ENCODE data around the gene RAB36.
"Not testable (repeated sequence)": the region's sequence is repeated elsewhere in the genome, so short reads cannot be mapped to it uniquely, and the experiment has no call there.

Gene RAB36

DNA sequence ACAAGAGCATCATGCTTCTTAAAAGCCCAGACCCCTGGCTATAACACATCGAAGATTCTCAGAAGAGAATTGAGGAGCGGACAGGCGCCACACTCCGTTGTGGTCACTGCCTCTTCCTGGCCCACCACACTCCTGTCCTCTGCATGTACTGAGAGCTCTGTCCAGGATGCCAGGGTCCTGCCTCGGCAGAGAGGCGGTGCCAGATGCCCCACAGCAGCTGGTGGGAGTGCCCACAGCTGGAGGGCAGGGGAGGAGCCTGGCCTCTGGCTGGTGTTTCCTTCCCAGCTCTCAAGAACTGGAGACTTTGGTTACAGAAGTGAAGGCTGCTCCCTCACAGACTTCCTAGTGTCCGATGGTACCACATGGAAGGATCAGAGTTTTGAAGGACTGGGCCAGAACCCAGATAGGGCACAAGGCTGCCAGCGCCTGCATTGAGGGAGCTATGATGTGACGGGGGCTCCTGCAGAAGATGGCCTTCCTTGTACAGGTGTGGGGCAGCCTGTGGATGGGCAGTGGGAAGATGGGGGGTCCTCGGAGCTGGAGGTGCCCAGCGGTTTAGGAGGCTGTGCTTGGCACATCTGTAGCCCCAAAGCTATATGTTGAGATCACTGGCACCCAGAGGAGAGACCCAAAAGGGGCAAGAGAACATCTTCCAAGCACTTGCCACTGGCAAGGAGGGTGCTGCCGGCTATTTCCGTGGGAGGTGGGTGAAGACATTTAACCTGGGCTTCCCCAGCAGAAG lies 22.9 kb upstream of the RAB36 start:
- DNase-seq, result no peak

GRCh38 chr22:23122992-23123803 lies 22.1 kb upstream of the RAB36 start:
- DNase-seq, result no peak

DNA sequence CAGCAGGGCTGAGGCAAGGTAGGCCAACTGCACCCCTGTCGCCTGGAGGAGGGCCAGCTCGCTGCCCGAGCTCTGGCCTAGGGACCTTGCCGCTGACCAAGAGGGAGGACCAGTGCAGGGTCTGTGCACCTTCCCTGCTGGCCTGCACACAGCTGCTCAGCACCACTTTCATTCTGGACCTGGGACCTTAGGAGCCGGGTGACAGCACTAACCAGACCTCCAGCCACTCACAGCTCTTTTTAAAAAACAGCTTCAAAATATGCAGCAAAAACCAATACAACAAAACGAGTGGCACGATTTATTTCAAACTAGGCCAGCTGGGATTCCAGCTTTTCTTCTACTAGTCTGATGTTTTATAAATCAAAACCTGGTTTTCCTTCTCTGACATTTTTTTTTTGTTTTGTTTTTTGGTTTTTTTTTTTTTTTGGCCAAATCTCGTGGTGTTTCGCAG lies 21.4 kb upstream of the RAB36 start:
- no peak for DNase-seq

DNA sequence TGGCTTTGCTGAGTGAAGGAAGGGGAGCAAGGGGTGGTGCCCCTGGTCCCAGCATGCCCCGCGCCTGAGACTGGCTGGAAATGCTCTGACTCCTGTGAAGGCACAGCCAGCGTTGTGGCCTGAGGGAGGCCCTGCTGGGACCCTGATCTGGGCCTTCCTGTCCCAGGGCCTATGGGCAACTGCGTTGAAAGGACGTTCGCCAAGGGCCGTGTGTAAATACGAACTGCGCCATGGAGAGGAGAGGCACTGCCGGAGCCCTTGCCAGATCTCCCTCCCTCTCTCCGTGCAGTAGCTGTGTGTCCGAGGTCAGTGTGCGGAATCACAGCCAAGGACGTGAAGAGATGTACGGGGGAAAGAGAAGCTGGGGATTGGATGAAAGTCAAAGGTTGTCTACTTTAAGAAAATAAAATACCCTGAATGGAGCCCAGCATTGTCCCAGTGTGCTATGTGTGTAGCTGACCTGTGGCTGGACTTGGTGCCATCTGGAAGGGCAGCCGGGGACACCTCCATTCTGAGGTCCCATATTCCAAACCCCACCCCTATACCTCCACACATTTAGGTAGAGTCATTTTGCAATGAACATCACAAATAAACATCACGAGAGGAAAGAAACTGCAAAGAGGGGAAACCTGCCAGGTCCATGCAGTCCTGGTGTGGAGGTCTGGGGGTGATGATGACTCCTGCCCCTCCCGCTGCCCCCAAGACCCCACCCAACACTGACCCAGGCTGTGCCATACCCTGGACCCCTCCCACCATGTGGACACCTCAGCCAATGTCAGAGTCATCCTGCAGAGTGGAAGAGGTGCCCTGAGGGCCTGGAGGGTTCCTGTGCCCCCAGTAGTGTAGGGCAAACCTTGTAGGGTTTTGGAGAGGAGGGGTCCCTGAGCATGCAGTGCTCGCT lies 20.4 kb upstream of the RAB36 start:
- DNase-seq, result no peak

DNA sequence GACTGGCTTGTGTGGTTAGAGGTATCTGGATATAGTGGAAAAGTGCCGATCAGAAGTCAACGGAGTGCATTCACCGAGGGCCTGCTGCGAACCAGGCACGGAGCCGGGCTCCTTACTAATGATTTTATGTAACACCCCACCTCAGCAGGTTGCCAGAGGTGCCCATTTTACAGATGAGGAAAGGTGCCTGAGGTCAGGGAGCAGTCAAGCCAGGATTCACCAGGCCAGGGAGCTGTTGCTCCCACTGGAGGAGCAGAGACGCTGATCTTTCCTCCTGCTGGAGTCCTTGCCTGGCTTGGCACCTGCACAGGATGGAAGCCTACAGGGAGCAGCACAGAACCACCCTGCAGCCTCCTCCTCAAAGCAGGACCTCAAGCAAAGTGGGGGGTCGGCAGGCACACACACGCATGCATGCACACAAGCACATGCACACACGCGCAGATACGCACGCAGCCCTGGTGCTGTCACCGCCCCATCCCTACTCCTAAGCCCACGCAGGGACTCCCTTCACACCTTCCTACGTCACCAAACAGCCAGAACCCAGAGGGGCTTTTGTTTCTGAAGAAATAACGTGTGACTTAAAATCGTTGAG lies 19.7 kb upstream of the RAB36 start:
- DNase-seq, result no peak

DNA sequence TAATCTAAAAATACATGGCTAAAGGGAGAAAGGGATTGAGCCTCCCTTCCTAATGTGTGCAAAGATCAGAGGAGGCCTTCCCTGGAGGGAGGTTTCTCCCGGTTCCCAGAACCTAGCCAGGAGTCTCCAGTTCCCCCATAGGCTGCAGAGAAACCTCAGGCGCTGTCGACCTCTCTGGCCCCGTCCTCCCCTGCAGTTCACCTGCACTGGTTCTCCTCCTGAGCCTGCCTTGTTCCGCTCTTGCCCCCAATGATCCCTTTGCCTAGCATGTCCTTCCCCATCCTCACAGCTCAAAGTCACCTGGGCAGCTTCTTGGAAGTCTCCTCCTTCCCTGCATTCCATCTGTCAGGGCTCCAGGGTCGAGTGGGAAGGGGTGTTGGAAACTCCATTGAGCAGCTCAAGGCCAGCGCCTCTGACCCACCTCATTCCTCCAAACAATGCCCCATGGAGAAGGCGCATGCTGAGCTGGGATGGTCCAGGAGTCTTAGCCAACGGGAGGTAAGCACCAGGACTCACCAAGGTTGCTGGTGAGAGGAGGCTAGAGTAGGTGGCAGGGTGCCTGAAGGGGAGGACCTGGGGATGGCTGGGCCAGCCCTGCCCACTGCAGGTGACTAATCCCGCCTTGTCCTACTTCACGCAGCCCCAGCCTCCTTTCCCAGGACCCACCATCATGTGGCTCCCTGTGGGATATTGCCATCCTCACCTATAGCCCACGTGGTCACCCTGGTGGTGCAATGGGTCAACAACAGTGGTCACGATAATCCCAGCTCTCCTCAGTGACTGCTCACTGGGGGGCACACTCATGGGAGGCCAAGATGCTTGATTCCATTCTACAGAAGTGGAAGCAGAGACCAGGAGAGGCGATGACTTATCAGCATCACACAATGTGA lies 18.9 kb upstream of the RAB36 start:
- DNase-seq, result no peak

DNA sequence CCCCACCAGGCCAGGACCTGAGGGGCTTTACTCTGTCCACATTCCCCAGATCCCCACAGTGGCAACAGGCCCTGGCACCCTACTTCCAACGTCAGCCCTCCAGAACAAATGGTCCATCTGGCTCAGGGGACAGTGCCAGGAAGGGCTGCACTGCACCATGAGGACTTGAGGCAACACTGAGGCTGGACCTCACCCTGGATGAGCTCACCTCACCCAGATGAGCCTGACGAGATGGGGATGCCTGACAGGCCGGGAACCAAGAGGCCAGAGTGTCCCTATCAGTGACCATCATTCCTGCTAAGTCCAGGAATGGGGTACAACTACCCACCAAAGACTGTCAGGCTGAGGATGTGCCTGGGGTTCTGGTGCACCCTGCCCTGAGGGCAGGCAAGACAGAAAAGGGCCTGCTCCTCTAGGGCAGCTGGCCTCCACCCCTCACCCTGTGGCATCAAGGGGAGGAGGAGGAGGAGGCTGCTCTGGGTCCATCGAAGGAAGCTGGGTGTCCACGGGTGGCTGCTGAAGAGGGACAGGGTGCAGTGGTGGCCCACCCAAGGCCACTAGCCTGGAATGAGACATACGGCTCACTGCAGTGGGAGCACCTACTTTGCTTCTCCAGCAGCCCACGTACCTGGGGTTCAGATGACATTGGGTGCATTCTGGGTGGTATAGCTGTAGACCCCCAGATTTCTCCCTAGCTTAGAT lies 18.1 kb upstream of the RAB36 start:
- DNase-seq, result no peak

DNA sequence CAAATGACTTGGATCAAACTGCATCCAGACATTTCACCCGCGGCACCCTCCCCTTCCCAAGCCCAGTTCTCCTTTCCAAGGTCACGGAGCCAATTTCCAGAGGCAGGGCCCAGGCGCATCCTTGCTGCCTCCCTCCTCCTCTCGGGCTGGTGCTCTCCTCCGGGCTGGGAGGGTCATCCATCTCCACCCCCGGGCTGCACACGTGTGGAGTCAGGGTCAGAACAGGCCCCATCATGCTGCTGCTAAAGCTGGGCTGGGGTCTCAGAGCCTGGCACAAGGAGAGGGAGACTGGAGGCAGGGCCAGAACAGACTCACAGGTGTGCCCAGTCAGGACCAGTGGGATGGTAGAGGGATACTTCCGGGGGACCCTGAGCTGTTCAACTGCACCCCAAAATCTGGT lies 17.5 kb upstream of the RAB36 start:
- no peak for DNase-seq

- DNase-seq, result peak; percentile 74
Observed at GRCh38 chr22:23128269-23129108, 16.8 kb upstream of the RAB36 start.

- DNase-seq, result no peak
Observed at GRCh38 chr22:23129149-23129548, 16.1 kb upstream of the RAB36 start.

- no peak for DNase-seq
Observed at GRCh38 chr22:23130697-23131096, 14.6 kb upstream of the RAB36 start.

DNA sequence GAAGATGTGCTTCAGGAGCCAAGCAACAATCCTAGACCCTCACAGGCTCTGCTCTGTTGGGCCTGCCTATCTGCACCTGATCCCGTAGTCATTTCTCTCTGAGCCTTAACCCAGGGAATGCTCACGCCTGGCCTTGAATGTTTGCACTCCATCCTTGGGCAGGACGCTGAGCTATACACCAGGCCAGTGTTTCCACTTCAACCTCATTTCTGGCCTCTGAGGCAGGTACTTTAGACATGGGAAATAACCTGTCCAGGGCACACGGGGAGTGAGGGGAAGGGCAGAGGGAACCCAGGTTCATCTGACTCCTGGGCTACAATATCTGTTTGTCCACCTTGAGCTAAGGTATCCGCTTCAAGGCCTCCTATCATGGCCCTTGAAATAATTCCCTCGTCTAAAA lies 13.3 kb upstream of the RAB36 start:
- DNase-seq, result no peak

- no peak for DNase-seq
Observed at GRCh38 chr22:23132376-23133091, 12.7 kb upstream of the RAB36 start.

GRCh38 chr22:23133922-23134321 lies 11.4 kb upstream of the RAB36 start:
- DNase-seq, result no peak

DNA sequence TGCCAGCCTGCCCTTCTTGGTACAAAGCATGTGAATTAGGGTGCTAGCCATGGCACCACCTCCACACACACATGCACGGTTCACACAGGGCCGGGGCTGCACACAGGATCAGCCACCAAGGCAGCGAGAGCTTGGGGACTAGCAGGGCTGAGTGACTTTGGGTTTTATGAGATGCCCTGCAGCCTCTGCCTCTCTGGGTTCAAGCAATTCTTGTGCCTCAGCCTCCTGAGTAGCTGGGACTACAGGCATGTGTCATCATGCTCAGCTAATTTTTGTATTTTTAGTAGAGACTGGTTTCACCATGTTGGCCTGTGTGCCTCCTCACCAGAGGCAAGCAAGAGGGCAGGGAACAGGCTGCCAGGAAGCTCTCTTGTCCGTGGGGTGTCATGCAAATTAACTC lies 8.3 kb upstream of the RAB36 start:
- not testable (repeated sequence) for DNase-seq

DNA sequence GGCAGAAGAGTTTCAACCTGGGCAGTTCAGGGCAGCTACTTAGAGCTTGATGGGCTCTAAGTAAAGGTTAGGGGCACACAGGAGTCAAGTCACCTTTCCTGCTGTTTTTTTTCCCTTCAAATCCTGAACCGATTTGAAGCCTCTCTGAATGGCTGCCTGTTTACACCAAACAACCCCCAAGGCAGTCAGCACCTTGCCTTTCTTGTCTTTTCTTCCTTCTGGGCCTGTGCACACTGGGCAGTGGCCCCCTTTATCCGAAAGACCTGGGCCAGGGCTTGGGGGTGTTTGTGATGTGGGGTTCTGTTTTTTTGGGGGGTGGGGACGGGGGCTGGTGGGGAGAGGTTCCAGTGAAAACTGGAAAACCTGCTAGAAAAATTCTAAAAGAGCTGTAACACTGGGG lies 7.8 kb upstream of the RAB36 start:
- DNase-seq, result no peak

DNA sequence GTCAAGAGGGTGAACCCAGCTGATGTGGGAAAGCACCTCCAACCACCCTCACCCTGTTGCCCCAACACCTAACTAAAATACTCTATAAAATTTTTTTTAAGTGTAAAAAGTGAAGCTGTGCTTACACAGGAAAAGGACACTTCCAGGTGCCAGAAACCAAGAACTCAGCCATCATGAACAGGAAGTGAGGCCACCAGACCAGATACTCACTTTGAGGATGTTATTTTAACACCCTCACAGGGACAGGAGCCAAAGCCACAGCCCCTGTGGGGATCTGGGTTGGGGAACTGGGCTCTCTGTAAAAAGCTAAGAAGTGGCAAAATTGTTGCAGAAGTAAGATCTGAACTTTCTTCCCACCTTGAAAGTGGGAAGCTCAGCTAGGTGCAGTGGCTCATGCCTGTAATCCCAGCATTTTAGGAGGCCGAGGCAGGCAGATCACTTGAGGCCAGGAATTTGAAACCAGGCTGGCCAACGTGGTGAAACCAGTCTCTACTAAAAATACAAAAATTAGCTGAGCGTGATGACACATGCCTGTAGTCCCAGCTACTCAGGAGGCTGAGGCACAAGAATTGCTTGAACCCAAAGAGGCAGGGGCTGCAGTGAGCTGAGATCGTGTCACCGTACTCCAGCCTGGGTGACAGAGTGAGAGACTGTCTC lies 7.2 kb upstream of the RAB36 start:
- DNase-seq, result peak; percentile 28

DNA sequence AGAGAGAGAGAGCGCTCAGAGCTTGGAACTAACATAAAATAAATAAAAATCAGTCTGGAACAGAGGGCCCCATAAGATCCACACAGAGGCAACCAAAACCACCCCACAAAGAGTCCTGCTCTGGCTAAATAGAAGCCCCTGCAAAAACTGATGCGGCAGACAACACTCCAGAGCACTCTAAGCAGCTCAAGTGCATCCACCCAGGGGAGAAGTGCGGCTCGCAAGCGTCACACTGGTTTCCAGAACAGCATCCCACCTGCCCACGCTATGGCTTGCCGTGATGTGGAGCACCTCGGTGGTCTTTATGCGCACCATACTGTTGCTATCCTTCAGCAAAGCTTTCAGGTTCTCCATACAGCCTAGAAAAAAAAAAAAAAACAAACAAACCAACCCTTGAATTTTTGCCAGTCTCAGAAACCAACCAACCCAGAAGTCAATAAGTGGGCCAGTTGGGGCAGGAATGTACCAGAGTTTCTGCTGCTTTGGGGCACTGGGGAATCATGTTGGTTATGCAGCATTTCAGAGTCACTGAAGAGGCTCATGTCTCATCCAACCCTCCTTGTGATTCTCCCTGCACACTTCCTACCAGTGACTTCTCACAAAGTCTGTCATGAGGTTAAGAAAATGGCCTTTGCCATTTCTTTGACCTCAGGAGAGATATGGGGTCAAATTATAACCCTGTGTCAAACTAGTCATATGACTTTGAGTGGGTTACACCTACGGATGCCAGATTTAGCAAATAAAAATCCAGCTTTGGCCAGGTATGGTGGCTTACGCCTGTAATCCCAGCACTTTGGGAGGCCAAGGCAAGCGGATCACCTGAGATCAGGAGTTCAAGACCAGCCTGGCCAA lies 6.5 kb upstream of the RAB36 start:
- DNase-seq, result no peak
